Neural crest cell (in vitro differentiated cells): ENCODE measurements around the gene TMPRSS13. TPM values are rescaled to one million over a fixed set of nuclear protein-coding genes. Genes with fewer than 3 reads are reported as not detected.

Experiments
- DNase-seq: peaks from one replicate; pipeline ENCODE4 v3.0.0; 2021; ENCODE audit warnings: low read depth, mixed read lengths, low spot score
- H3K27ac Mint-ChIP-seq: one replicate; pipeline ENCODE4 v1.8.0; 2021; ENCODE audit warnings: mild to moderate bottlenecking, mixed read lengths; ENCODE audit not compliant: unreplicated experiment
- H3K27me3 Mint-ChIP-seq: 2 replicates; pipeline ENCODE4 v1.8.0; 2021; ENCODE audit warnings: low read depth, mild to moderate bottlenecking, mixed read lengths
- H3K36me3 Mint-ChIP-seq: 2 replicates; pipeline ENCODE4 v1.8.0; 2021; ENCODE audit warnings: low read depth, mild to moderate bottlenecking, mixed read lengths
- H3K4me1 Mint-ChIP-seq: 2 replicates; pipeline ENCODE4 v1.8.0; 2021; ENCODE audit warnings: mixed read lengths
- H3K4me3 Mint-ChIP-seq: one replicate; pipeline ENCODE4 v1.8.0; 2021; ENCODE audit warnings: mild to moderate bottlenecking, mixed read lengths
- H3K9me3 Mint-ChIP-seq: 2 replicates; pipeline ENCODE4 v1.8.0; 2021; ENCODE audit warnings: mixed read lengths
- CTCF ChIP-seq: fragments of 200-600 bp; sonication (generic); conservative IDR thresholded peaks from 2 replicates; pipeline ENCODE4 v1.5.0; 2021; ENCODE audit warnings: antibody characterized with exemption, mild to moderate bottlenecking
- total RNA-seq: library from RNA; stranded (reverse); gene quantifications from 2 replicates; pipeline ENCODE4 v1.2.1, GENCODE V29; 2021

Gene TMPRSS13
- total RNA-seq, 1 donor from 2014 or later = not detected

DNA sequence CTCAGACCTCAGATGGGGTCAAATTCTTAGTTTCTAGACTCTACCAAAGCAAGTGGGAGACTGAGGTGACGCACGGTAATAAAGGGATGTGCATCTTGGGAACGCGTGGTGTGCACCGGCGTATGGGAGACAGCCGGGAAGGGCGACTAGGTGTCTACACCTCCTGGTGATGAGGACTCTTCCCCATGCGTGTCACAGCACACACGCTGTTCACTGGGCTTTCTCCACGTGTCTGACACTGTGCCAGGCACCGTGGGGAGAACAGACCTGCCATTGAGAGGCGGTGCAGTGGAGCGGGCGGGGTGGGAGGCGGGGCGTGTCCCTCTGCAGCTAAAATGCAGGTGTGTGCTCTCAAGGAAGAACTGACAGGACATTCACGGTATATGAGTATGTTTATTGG lies 58.0 kb downstream of the TMPRSS13 start:
- no peak overlapping the region for H3K27ac Mint-ChIP-seq
- no peak for TF ChIP-seq CTCF
- DNase-seq = no peak
- H3K9me3 Mint-ChIP-seq = no peaks in the 10 kb centered on the region
- H3K36me3 Mint-ChIP-seq = peaks cover 3% of the 10 kb centered on the region
- peaks cover 62% of the 10 kb centered on the region for H3K4me1 Mint-ChIP-seq
- H3K4me3 Mint-ChIP-seq = no peak overlapping the region
- H3K27me3 Mint-ChIP-seq = peaks cover 4% of the 10 kb centered on the region

DNA sequence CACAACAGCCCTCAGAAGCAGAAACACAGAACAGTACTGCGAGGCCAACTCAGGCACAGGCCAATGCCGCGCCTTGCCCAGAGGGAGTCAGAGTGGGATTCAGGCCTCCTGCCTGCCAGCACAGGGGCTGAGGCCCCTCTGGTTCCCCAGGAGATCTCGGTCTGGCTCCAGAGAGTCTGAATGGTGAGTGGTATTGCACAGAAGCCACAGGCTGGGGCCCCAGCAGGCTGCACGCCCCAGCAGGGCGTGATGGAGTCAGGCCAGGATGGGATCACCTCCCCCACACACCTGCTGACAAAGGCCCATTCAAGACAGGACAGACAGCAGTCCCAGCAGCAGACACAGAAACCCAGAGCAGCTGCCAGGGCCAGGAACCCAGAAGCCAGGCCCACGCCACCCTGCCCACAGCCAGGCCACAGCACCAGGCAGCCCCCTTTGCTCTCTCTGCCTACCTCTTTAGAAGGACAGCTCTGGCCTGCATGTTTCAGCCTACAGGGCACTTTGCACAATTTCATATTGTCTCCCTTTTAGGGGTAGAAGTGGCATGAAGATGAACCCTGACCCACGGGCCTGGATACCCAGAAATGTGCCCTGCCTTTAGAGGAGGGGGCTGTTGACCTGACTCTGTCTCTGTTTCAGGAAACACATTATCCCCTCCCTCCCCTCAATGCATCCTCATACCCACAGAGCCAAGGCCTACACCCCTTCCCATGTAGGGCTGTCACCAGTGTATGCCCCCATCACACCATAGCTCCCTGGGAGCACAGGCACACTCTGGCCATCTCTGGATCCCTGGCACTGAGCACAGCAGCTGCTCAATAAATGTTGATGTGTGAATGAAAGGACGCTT lies 58.9 kb downstream of the TMPRSS13 start:
- H3K27me3 Mint-ChIP-seq = peaks cover 3% of the 10 kb centered on the region
- DNase-seq = no peak
- peaks cover 55% of the 10 kb centered on the region for H3K4me1 Mint-ChIP-seq
- H3K9me3 Mint-ChIP-seq = no peaks in the 10 kb centered on the region
- no peak for TF ChIP-seq CTCF
- no peak overlapping the region for H3K27ac Mint-ChIP-seq
- peaks cover 3% of the 10 kb centered on the region for H3K36me3 Mint-ChIP-seq
- H3K4me3 Mint-ChIP-seq = peak overlapping the region; percentile 67

DNA sequence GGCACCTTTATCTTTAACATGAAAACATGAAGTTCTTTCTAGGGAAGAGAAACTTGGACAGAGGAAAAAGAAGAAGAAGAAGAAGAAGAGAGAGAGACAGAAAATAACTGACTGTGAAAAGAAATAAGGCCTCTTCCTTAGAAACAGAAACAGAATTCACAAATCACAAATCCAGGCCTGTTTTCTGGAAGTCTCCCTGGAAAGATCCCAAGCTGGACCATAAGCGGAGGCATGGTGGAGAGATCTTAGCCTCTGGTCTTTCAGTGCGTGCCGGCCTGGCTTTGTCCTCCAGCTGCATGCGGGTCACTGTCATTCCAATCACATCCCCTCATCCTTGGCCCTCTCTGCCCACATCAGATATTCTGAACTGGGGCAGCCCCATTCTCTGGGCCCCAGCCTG lies 59.6 kb downstream of the TMPRSS13 start:
- Mint-ChIP-seq H3K27ac (peak overlapping the region; percentile 7), H3K4me3 (no peak overlapping the region), H3K9me3 (no peaks in the 10 kb centered on the region), H3K4me1 (peaks cover 49% of the 10 kb centered on the region), H3K27me3 (no peaks in the 10 kb centered on the region), H3K36me3 (peaks cover 3% of the 10 kb centered on the region)
- no peak for DNase-seq
- TF ChIP-seq CTCF = no peak

GRCh38 chr11:117868815-117869561 lies 60.2 kb downstream of the TMPRSS13 start:
- no peak for DNase-seq
- H3K9me3 Mint-ChIP-seq = no peaks in the 10 kb centered on the region
- H3K36me3 Mint-ChIP-seq = peaks cover 3% of the 10 kb centered on the region
- no peak overlapping the region for H3K4me3 Mint-ChIP-seq
- H3K4me1 Mint-ChIP-seq = peaks cover 43% of the 10 kb centered on the region
- H3K27me3 Mint-ChIP-seq = no peaks in the 10 kb centered on the region
- TF ChIP-seq CTCF = no peak
- H3K27ac Mint-ChIP-seq = peak overlapping the region; percentile 7

DNA sequence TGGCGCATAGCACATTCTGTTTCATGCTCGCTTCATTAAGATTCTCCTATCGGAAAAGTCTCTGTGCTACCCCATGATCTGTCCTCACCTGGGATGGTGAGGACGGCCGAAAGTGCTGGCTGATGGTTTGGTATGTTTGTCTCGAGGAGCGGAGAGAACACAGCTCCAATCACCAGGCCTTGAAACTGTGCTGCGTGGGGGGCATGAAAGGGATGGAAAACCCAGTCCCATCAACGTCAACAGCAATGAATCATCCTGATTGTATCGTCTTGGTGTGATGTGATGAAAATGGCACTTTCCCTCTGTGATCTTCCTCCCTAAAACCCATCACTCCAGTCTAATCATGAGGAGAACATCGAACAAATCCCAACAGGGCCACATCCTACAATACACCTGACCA lies 61.1 kb downstream of the TMPRSS13 start:
- Mint-ChIP-seq H3K9me3 (no peaks in the 10 kb centered on the region), H3K27me3 (no peaks in the 10 kb centered on the region), H3K4me1 (peaks cover 36% of the 10 kb centered on the region), H3K36me3 (peaks cover 3% of the 10 kb centered on the region), H3K27ac (no peak overlapping the region), H3K4me3 (no peak overlapping the region)
- no peak for DNase-seq
- no peak for TF ChIP-seq CTCF
